SU-DHL-6 (cell line): ENCODE measurements around the gene PXN.

Experiments
- EZH2phosphoT487 ChIP-seq: fragments of 200-600 bp; sonication (generic), shearing (Covaris generic); conservative IDR thresholded peaks from 2 replicates; pipeline ENCODE4 v1.6.1; 2018; ENCODE audit warnings: mild to moderate bottlenecking, antibody characterized with exemption, low read length, moderate library complexity, mixed read lengths
- TF ChIP-seq, protein P1 (sequence below): fragments of 200-600 bp; sonication (generic); IDR thresholded peaks from one replicate; pipeline ENCODE4 v1.5.1; 2017; ENCODE audit warnings: antibody characterized with exemption, mild to moderate bottlenecking, low read length, moderate library complexity; ENCODE audit not compliant: insufficient read depth, poor library complexity, severe bottlenecking

DNA sequence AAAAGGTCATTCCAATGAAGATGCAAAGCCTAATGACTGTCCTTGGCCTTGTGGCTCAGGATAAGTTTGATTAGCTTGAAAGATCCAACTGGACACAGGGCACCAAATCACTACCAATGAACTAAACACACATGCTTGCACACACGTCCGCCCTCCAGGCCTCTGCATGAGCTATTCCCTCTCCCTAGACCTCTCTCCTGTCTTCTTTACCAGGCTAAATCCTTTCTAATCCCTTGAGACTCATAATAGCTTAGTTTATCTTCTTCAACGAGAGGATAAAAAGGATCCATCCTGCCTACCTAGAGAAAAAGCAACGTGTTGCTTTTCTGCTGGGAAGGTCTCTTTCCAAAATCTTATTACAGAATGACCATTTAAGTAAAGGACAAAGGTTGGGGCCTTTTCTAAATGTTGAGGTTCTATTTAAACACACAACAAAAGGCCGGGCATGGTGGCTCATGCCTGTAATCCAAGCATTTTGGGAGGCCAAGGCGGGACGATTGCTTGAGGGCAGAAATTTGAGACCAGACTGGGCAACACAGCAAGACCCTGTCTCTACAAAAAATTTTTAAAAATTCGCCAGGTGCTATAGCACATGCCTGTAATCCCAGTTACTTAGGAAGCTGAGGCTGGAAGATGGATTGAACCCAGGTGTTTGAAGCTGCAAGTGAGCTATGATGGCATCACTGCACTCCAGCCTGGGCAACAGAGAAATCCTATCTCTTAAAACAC is 22.4 kb downstream of the PXN start:
- TF ChIP-seq, protein P1, sequence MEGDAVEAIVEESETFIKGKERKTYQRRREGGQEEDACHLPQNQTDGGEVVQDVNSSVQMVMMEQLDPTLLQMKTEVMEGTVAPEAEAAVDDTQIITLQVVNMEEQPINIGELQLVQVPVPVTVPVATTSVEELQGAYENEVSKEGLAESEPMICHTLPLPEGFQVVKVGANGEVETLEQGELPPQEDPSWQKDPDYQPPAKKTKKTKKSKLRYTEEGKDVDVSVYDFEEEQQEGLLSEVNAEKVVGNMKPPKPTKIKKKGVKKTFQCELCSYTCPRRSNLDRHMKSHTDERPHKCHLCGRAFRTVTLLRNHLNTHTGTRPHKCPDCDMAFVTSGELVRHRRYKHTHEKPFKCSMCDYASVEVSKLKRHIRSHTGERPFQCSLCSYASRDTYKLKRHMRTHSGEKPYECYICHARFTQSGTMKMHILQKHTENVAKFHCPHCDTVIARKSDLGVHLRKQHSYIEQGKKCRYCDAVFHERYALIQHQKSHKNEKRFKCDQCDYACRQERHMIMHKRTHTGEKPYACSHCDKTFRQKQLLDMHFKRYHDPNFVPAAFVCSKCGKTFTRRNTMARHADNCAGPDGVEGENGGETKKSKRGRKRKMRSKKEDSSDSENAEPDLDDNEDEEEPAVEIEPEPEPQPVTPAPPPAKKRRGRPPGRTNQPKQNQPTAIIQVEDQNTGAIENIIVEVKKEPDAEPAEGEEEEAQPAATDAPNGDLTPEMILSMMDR, result no peak
- no peak for TF ChIP-seq EZH2phosphoT487
